NCI-H1092 treated with DMSO at 0.1 percent for 48 hours (cell line): Measurements from ENCODE around the gene DISC1.
"Not testable (repeated sequence)": the region's sequence is repeated elsewhere in the genome, so short reads cannot be mapped to it uniquely, and the experiment has no call there.

ENCODE experiments used
- DNase-seq: peaks from one replicate; lab custom pipeline; 2025; lab: John Stamatoyannopoulos, UW

The DISC1 gene

DNA sequence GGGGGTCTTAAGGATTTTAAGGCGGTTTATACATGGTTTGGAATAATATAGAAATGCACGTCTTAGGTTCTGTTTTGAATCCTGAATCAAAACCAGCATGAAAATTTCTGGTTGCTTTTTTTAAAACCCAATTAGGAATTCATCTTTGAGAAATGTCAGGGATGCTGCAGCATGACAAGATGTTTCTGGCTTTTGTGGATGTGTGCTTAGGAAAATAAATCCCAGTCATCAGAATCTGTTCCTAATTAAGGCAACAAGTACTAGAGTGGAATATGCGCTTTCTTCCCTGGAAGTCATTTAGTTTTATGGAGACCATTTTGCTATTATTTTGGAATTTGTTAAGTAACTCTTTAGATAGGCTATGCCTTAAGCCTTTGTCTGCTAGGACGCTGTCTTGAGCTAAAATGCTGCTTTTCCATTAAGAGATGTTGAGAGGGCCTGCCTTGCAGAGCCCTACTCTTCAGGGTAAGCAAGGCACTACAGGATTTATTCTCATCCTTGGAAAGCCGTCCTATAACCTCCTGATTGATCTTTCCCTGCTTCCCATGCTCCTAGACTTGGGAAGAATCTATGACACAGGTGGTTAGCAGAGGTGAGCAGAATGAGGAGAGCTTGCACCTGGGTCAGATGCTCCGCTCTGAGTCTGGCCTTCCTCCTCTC lies 332.8 kb downstream of the DISC1 start:
- DNase-seq = no peak

DNA sequence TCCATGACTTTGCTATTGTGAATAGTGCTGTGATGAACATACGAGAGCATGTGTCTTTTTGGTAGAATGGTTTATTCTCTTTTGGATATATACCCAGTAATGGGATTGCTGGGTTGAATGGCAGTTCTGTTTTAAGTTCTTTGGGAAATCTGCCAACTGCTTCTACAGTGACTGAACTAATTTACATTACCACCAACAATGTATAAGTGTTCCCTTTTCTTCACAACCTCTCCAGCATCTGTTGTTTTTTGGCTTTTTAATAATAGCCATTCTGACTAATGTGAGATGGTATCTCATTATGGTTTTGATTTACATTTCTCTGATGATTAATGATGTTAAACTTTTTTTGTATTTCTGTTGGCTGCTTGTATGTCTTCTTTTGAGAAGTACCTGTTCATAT lies 335.2 kb downstream of the DISC1 start:
- DNase-seq = not testable (repeated sequence)

DNA sequence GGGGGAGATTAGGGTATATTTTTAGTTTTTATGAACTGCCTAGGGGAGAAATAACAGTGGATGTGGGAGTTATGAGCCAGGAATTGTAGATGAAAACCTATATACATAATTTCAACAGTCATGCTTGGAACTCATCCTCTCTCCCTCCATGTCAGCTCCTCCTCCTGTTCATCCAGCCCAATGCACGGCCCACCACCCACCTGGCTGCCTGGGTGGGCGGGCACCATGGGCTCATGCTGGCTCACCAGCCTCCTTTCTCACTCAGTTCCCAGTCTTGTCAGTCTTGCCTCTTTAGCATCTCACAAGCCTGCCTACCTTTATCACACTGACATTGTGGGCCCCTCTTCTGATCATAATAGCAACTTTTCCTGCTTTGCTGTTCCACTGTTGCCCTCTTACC lies 336.0 kb downstream of the DISC1 start:
- DNase-seq = no peak

DNA sequence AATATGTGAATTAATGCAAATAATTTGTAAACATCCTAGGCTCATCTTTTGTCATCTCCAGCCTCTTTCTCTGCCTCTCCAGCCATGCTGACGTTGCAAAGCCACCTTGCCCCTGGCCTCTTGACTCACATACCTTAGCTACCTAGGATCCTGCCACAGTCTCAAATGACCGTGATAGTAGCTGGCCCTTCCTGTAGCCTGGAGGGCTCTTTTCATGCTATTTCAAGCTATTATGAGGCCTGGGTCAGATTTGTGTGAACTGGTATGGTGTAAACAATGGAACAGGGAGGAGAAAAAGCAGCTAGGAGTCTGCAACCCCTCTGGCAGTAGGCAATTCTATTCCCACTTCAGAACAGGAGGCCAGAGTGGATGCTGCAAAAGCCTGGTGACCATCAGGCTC lies 337.7 kb downstream of the DISC1 start:
- no peak for DNase-seq

DNA sequence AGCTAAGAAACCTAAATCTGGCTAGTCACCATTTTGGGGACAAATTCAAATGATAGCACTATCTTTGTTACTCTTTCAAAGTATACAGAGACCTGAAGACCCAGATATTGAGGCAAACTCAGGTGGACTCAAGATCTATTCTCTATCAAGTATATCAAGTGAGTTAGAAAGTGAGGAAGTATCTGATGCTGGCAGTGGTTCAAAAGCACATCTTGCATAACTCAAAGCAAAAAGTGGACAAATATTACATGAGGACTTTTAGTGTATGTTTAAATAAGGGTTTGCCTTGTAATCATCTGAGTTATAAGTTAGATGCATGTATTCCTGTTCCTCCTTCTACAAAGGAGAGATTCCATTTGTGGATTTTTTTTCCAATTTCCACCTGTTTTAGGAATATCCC lies 338.4 kb downstream of the DISC1 start:
- DNase-seq = no peak

DNA sequence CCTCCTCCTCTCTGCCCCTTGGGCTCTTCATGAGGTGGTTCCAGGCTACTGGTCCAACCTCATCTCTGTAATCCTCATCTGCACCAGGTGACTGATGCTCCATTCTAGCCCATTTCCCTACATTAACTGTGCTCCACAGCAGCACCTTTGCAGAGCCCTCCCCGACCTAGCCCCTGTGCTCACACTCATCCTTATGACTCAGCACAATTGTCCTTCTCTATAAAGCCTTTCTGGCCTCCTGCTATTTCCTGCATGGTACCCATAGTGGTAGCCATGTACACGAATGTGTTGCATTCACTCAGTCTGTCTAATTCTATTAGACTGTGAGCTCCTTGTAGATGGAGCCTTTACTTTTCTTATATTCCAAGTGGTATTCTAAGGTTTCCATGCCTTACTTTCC lies 339.0 kb downstream of the DISC1 start:
- no peak for DNase-seq

DNA sequence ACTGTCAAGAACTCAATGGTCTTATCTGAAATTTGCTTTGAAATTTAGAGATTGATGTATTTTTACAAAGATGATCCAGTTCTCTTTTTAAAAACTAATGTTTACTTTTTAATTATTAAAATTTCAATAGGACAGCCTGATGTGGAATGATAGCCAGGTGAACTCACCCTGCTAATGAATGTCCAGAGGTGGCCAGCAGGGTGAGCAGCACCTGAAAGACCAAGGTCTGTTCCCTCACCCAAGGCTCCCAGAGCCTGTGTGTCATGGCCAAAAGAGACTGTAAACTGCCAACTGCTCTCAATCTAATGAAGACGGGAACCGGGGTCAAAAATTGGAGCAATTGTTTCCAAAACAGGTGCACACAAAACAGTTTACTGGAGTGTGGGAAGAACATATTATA lies 340.4 kb downstream of the DISC1 start:
- no peak for DNase-seq

DNA sequence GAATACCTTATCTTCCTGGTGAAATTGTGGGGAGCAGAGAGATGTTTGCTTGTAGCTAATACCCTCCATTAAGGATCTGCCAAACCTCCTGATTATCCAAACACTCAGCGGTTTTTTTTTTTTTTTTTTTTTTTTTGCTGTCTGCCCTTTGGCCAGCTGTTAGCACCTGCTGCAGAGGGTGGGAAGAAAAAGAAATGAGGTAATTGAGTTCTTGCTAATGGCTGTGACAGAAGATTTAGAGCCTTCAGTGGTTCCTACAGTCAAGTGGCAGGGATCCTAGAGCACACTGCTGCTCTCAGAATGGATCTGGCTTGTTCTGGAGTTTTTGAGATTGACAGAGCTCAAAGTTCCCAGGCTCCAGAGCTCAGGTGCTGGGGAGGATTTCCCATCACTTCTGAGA lies 342.5 kb downstream of the DISC1 start:
- DNase-seq = peak; percentile 63

DNA sequence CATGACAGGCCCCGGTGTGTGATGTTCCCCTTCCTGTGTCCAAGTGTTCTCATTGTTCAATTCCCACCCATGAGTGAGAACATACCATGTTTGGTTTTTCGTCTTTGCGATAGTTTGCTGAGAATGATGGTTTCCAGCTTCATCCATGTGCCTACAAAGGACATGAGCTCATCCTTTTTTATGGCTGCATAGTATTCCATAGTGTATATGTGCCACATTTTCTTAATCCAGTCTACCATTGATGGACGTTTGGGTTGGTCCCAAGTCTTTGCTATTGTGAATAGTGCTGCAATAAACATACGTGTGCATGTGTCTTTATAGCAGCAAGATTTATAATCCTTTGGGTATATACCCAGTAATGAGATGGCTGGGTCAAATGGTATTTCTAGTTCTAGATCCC lies 343.2 kb downstream of the DISC1 start:
- DNase-seq = not testable (repeated sequence)

DNA sequence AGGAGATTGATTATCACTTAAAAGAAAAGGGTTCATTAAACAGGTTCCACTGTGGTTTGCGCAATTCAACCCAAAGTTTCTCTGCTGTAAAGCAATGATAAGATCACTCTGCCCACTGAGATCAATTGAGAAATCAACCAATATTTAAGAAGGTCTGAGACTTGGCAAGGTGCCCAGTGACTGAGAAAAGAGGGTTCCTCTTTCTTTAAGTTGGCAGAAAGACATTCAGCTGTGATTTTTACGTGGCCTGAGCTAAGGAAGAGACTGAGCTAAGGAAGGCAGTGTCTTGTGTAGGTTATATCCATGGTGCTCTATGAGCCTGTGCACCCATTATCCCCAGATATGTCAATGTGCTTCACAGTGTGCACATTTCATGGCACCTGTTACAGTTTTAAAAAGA lies 344.1 kb downstream of the DISC1 start:
- no peak for DNase-seq

DNA sequence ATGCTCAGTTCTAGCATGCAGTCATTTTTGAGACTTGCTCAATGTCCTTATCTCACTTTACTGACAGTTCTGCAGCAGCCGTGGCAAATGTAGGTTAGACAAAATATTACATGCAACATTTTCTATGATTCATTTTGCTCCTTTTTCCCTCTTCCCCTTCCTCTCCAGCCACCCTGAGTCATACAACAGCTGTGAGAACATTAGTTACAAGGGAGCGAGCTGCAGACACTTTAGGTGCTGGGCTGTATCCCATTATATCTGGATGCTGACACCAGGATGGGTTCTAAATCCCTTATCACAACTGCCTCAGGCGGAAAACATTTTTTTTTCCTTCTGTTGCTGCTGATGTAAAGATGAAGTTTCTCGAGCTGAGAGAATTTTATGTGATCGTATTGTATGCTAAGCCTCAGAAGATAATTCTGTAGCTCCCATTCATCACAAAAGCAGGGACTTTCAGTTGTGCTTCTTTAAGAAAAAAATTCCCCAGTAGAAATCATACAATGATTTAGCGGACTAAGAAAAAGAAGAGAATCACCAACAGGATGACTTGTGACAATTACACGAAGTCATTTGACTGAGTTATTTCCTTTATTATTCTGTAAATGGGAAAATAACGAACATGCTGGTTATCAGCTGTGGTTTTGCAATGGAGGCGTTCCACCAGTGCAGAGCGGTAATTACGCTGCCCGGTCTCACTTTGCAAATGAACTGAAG lies 345.0 kb downstream of the DISC1 start:
- DNase-seq = no peak

DNA sequence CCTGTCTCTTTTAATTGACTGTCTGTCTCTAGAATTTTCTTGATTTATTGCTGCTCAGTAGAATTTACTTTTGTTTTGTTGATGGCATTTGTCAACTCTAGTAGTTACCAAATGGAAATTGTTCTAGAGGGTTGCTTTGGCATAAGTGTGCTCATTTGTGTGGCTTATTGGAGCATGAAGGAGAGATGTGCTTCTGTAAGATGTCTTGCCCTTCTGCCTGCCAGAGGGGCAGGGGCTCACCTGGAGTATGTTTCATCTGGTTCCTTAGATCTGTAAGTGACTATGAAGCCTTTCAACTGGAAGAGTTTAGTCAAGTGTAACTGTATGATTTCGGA lies 345.5 kb downstream of the DISC1 start:
- DNase-seq = no peak

DNA sequence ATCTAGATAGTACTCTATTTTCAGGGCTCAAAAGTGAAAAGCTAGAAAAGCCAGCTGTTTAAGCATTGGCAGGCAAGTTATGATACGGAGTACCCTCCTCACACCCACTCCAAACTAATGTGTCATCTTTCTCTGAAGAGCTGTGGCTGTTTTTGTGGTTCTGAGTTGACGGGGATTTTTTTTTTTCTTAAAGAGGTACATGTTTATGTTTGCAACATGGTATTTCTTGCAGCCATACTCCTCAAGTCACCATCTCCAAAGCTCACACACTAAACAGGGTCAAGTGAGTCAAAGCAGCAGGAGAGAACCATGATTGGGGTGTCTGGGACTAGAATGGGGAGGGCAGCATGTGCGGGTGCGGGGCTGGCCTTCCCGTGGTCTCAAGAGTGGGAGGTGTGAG lies 347.2 kb downstream of the DISC1 start:
- DNase-seq = no peak

DNA sequence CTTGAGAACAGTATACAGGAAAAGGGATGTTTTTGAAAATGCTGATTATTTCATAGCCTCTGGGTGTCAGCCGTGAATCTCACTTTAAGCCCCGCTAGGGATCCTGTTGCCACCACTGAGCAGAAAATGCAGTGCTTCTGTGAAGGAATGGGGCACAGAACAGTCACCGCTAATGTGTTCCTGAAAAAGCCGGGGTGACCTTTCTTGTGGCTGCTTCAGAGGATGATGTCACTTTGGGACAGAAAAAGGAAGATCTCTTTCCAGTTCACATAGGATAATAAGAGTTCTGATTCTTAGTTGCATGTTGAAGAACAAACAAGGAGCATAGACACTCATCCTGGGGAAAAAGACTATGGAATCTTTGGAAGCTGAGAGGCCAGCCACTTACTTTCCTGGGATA lies 349.6 kb downstream of the DISC1 start:
- DNase-seq = no peak

DNA sequence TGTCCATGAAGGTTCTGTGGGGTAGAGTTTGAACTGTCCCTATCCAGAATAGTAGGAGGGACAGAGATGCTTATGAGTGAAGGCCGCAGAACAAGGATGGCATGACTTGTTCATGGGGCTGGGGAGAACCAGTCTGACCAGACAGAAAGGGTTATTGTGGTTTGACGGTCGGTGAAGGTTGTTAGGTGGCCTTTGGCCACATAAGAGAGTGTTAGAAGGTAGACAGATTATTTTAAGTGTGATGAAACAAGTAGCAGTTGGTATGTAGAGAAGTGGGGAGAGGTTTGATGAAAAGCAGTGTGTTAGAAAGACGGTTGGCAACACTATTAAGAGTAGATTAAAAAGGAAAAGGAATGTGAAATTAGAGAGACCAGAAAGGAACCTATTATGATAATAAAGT lies 355.1 kb downstream of the DISC1 start:
- DNase-seq = no peak

DNA sequence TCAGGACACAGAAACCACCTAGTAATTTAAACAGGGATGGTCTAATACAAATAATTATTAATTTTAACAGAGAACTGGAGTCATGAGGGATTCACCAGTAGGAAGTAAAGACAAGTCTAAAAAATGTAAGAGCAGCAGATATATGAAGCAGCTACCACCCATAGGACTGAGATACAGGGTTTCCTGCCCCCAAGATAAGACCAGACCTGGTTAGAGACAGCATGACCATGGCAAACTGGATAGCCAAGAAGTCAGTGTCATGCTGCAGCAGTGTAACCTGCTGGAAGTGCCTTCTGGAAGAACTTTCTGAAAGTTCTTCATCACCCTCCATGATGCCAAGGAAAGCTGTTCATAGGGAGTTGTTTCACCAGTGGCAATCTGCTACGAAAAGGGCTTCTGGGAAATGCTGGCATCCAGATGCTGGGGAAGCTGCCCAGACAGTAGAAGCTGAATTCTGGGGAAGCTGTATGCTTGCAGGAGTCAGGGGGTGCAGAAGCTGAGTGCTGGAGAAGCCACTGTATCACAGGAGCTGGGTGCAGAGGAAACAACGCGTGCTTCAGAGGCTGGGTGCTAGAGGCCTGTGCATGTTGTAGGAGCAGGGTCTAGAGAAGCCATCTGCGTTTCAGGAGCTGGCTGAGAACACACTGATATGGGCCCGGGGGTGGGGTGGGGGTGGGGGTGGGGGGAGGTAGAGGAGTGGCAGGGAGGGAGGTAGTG lies 356.4 kb downstream of the DISC1 start:
- no peak for DNase-seq

DNA sequence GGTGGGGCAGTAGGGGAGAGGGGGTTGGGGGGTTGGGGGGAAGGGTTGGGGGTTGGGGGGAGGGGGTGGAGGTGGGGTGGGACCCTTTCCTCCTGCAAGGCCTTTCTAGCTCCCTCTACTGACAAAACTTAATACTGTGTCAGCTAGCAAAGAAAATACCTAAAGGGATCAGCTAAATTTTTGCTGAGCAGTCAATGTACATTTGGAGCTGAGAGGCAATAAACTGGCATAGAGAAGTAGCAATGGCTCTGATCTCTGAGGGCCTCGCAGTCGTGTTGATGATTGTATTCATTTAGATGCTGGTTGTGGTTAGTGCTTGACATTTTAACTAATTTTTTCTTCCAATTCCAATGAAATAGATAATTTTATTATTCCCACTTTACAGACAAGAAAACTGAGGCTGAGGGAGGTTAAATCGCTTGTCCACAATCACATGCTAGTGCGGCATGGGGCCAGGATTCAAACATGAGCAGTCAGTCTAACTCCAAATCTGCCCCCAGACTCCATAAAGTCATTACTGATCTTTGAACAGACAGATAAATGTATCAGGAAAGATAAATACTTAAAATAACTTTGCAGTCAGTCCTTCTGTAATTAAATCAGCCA lies 357.1 kb downstream of the DISC1 start:
- no peak for DNase-seq

DNA sequence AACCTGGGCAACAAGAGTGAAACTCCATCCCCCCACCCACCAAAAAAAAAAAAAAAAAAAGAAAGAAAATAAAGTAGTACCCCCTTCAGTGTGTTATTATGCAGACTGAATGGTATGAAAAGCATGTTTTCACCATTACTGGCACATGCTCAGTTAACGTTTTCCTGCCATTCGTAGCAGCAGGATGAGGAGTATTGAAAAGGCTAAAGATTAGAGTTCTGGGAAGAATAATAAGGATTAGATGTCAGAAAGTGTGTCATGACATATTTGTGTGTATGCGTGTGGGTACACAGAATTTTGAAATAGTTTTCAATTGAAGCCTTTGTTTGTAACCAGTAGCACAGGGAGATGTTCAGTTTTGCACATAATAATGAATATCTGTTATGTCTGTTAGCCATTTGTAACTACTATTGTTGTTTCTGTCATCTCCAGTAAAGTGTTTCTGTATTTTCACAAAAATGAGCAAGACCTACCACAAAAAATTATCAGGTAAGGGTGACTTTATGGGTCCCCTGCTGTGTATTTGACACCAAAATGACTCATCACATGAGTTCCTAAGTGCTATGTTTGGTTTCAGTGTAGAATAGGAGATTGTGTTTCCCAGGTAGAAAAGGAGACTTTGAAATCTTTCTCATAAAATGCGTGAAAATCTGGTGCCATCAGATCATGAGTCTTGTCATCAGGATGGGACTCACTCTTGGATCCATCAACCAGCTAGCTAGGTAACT lies 358.9 kb downstream of the DISC1 start:
- no peak for DNase-seq

DNA sequence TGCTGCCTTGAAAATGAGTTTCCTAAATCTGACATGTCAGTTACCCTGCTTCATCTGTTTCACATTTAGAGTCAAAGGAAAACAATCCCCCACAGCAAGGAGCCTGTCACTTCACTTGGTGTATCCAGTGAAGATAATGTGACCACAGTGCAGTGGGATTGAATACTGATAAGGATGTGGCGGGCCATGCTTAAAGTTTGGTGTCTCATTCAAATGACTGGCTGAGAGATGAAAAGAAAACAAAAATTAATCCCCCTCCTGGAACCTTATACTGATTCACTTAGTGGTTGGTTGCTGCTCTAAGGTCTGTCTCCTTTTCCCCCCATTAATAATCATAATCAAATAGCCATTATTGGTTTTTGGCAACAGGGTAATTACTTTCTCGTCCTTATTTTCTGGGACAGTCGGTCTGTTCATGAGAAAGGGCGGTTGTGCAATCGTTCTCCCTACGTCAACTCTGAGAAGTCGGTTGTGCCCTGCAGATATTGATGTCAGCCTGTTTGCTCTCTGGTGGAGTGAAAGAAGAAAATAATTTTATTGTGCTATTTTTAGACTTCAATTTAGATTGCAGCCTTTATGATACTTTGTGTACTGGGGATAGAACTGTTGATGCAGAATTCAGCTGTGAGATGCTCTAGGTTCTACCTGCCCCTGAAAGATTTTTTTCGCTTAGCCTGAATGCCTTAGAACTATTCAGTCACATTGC lies 360.2 kb downstream of the DISC1 start:
- DNase-seq = peak; percentile 37

DNA sequence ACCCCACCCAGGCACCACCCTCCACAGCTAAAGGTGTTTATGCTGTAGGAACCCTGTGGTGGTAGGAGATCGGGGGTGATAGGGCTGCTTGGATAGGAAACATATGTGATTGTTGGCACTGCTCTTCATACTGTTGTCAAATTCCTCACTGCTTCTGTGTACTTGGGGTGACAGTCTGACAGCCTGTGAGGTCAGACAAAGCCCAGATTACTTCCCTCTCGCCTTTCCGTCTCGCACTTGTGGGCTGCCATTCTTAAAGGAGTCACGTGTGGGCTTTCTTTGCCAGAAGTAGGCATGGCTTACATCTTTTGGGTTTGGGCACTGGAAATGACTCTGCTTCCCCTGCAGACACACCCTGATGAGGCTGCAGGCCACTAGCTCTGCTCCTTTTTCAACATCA lies 363.8 kb downstream of the DISC1 start:
- DNase-seq = no peak

DNA sequence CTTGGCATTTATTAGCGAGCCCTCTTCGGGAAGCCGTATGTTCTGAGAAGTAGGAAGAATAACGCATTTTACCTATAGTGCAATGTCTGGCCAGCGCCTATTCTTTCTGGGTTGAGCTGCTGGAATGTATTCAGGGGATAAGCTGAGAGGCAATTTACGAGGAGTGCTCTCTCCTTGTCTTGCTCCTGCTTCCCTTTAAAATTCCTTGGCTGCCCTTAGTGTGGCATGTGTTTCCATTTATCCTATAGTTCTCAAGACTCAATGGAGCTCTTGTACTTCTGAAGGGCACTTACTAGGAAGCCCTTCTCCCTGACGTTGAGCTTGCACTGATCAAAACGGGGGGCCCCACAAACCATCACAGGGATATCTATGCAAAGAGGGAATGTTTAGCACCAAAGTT lies 364.6 kb downstream of the DISC1 start:
- DNase-seq = no peak

DNA sequence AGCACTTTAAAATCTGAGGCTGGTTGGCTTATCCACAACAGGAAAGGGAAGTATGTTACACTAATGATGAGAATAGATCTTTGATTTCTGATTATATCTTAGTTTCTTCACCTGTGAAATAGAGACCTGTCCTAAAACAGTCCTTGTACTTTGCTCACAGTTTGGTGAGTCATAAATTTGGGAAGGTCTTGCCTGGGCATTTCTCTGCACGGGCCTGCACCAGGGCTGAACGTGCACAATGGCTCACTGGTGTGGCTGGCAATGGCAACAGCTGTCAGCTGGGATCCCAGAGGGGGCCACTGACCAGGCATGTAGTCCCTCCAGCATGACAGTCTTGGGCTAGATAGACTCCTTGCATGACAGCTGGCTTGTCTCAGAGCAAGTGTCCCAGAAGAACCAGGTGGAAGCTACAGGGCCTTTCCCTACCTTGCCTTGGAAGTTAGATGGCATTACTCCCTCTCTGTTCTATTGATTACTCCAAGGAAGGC lies 367.4 kb downstream of the DISC1 start:
- no peak for DNase-seq
